Naive thymus-derived CD4-positive, alpha-beta T cell (primary cell): ENCODE data around the gene SRPK1. TPM values are rescaled to one million over a fixed set of nuclear protein-coding genes. Genes with fewer than 3 reads are reported as not detected.

ENCODE experiments used
- ATAC-seq: fragments of 150-1000 bp; cut with Tn5 transposase; 2 replicates; pipeline ENCODE4 v1.10.0; 2021; ENCODE audit warnings: mild to moderate bottlenecking, moderate library complexity
- CTCF ChIA-PET: fragments of 350-600 bp; sonication (Branson Sonifier 250); formaldehyde crosslinking; loops from one replicate; lab custom pipeline; 2021; ENCODE audit warnings: antibody characterized with exemption; lab: Charles Lee
- POLR2A ChIA-PET: fragments of 350-600 bp; sonication (Branson Sonifier 250); formaldehyde crosslinking; loops from one replicate; lab custom pipeline; 2021; ENCODE audit warnings: antibody characterized with exemption, inconsistent platforms; lab: Charles Lee
- DNase-seq, 9 donors: peaks; one replicate each; pipeline versions ENCODE4 v3.0.0 to v3.0.0-alpha.2; 2020 to 2022; ENCODE audit warnings: mixed read lengths in 1 of 9
- H3K27ac ChIP-seq: one replicate; pipeline ENCODE4 v1.7.0; 2013; ENCODE audit warnings: mild to moderate bottlenecking, low read depth, low read length, moderate library complexity
- H3K27me3 ChIP-seq, 2 donors: one replicate each; pipeline ENCODE4 v1.7.0; 2013; ENCODE audit warnings: low read length in 2 of 2, mild to moderate bottlenecking in 2 of 2, moderate library complexity in 2 of 2; ENCODE audit not compliant: control insufficient read depth in 2 of 2, insufficient read depth in 2 of 2
- H3K36me3 ChIP-seq, 3 experiments: 1 replicate in 2 of 3; 2 replicates in 1 of 3; pipeline ENCODE4 v1.7.0; 2013; ENCODE audit warnings: low read length in 3 of 3, mild to moderate bottlenecking in 3 of 3, moderate library complexity in 1 of 3; ENCODE audit not compliant: insufficient read depth in 3 of 3, control insufficient read depth in 2 of 3
- H3K4me1 ChIP-seq, 2 donors: one replicate each; pipeline ENCODE4 v1.7.0; 2013; ENCODE audit warnings: low read length in 2 of 2, mild to moderate bottlenecking in 2 of 2, moderate library complexity in 1 of 2; ENCODE audit not compliant: control insufficient read depth in 2 of 2, insufficient read depth in 2 of 2
- H3K4me3 ChIP-seq: 2 replicates; pipeline ENCODE4 v1.7.0; 2013; ENCODE audit warnings: mild to moderate bottlenecking, low read length
- H3K9me3 ChIP-seq, 3 experiments: 1 replicate in 2 of 3; 2 replicates in 1 of 3; pipeline ENCODE4 v1.7.0; 2013; ENCODE audit warnings: low read length in 3 of 3; ENCODE audit not compliant: control insufficient read depth in 2 of 3
- H3K27ac Mint-ChIP-seq, 9 donors: one replicate each; pipeline ENCODE4 v1.8.0; 2020 to 2022; ENCODE audit warnings: mixed read lengths in 9 of 9, mild to moderate bottlenecking in 8 of 9, moderate library complexity in 5 of 9, inconsistent platforms in 2 of 9
- H3K27me3 Mint-ChIP-seq, 5 donors: one replicate each; pipeline ENCODE4 v1.8.0; 2021 to 2022; ENCODE audit warnings: mixed read lengths in 5 of 5, mild to moderate bottlenecking in 1 of 5
- H3K36me3 Mint-ChIP-seq, 5 donors: one replicate each; pipeline ENCODE4 v1.8.0; 2020 to 2022; ENCODE audit warnings: mixed read lengths in 5 of 5, mild to moderate bottlenecking in 3 of 5, inconsistent platforms in 1 of 5
- H3K4me1 Mint-ChIP-seq, 7 donors: one replicate each; pipeline ENCODE4 v1.8.0; 2020 to 2022; ENCODE audit warnings: mixed read lengths in 7 of 7, mild to moderate bottlenecking in 3 of 7, inconsistent platforms in 1 of 7
- H3K4me3 Mint-ChIP-seq, 10 donors: one replicate each; pipeline ENCODE4 v1.8.0; 2020 to 2022; ENCODE audit warnings: mild to moderate bottlenecking in 10 of 10, mixed read lengths in 10 of 10, moderate library complexity in 6 of 10, inconsistent platforms in 2 of 10
- H3K9me3 Mint-ChIP-seq, 11 donors: one replicate each; pipeline ENCODE4 v1.8.0; 2020 to 2022; ENCODE audit warnings: mixed read lengths in 11 of 11, mild to moderate bottlenecking in 4 of 11, inconsistent platforms in 1 of 11, moderate library complexity in 1 of 11
- intact Hi-C, 2 donors: fragments of 100-400 bp; cut with micrococcal nuclease; formaldehyde crosslinking; loops; one replicate each; pipeline ENCODE4 v1.15.1; 2023
- polyA plus RNA-seq, 2 donors: library from polyadenylated mRNA; unstranded; fragments of 300-500 nt; fragmentation: Illumina TruSeq; gene quantifications; one replicate each; pipeline ENCODE4 v1.2.3, GENCODE V29; 2021
- total RNA-seq, 6 experiments: library from RNA in 5 of 6; stranded (reverse) in 5 of 6; gene quantifications; 1 replicate in 5 of 6; 2 replicates in 1 of 6; pipeline ENCODE4 v1.2.3 and lab custom pipeline; 2021 to 2026

The SRPK1 gene
- total and polyA plus RNA-seq, 7 experiments from 2014 or later, result 29.1 to 80.9 (median 42.1) TPM

DNA sequence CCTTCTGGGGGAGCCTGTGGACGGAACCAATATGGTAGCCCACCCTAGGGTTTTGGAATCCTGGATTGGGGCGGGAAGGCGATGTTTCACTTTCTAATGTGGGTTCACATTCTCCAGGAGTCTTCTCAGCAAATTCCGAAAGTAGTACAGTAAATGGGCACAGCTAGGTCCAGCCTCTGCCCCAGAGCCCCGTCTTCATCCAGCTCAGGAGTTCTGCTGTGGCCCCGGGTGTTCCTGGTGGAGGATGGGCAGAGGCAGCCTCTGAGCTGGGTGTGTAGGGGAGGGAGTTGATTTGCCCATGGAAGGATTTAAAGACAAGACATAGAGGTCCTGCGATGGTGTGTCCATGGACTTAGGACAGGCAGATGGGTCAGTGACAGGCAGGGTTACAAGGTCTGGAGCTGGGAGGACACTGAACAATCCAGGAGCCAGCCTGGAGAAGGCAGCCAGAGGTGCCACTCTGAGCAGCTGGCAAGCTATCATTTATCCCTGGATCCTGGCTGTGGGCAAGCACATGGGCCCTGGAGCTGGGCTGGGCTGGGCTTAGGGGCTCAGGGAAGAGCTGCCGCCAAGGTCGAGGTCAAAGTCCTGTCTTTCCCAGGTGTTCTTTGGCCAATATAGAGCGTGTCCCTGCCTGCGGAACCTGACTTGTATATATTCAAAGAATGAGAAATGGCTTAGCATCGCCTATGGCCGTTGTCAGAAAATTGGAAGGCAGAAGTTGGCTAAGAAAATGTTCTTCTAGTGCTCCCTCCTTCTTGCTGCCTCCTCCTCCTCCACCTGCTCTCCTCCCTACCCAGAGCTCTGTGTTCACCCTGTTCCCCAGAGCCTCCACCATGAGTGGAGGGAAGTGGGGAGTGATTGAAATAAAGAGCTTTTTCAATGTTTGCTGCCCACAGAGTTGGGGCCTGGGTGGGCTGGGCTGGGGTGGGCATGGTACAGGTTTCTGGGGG is 133.4 kb downstream of the SRPK1 start:
- CTCF ChIA-PET, result no interaction called here
- Histone ChIP-seq H3K27ac (no peak overlapping the region), H3K36me3 (no peaks in the 10 kb centered on the region), H3K9me3 (no peaks in the 10 kb centered on the region), H3K27me3 (peaks cover 0 to 3% of the 10 kb centered on the region in 2 donors), H3K4me1 (no peaks in the 10 kb centered on the region), H3K4me3 (no peak overlapping the region)
- peak; percentile 8 for ATAC-seq
- POLR2A ChIA-PET, result no interaction called here
- Mint-ChIP-seq H3K36me3 (no peaks in the 10 kb centered on the region), H3K4me1 (peaks cover 0 to 2% (median 0%) of the 10 kb centered on the region in 7 donors), H3K9me3 (no peaks in the 10 kb centered on the region), H3K27ac (no peak overlapping the region), H3K27me3 (peaks cover 36 to 56% (median 51%) of the 10 kb centered on the region in 5 donors), H3K4me3 (no peak overlapping the region)
- intact Hi-C loops, result no loop called here
- no peak for DNase-seq

GRCh38 chr6:35786810-35787209 is 134.1 kb downstream of the SRPK1 start:
- Mint-ChIP-seq H3K27me3 (peaks cover 40 to 61% (median 52%) of the 10 kb centered on the region in 5 donors), H3K27ac (no peak overlapping the region), H3K9me3 (peaks cover 0 to 2% (median 0%) of the 10 kb centered on the region in 11 donors), H3K4me1 (peaks cover 0 to 2% (median 0%) of the 10 kb centered on the region in 7 donors), H3K4me3 (no peak overlapping the region), H3K36me3 (no peaks in the 10 kb centered on the region)
- Histone ChIP-seq H3K27me3 (peaks cover 0 to 3% of the 10 kb centered on the region in 2 donors), H3K36me3 (no peaks in the 10 kb centered on the region), H3K4me3 (no peak overlapping the region), H3K9me3 (no peaks in the 10 kb centered on the region), H3K27ac (no peak overlapping the region), H3K4me1 (no peaks in the 10 kb centered on the region)
- DNase-seq (no peak), ATAC-seq (no peak)
- ChIA-PET CTCF (no interaction called here), POLR2A (no interaction called here)
- intact Hi-C loops, result no loop called here

DNA sequence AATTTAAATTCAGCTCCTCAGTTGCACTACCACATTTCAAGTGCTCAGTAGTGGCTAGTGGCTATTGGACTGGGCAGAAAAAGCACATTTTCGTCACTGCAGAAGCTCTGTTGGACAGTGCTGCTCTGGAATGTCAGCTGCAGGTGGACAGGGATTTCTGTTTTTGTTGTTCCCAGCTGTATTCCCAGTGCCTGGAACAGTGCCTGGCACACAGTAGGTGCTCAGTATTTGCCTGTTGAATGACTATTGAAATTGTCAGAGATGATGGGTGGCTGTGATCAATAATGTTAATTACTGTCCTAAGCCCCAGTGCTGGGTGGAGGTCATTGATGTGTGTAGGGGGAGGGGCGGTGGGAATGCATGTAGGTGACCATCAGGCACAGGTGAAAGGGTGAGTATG is 134.6 kb downstream of the SRPK1 start:
- H3K36me3 ChIP-seq, result no peaks in the 10 kb centered on the region
- Mint-ChIP-seq H3K4me3 (no peak overlapping the region), H3K9me3 (peaks cover 0 to 2% (median 0%) of the 10 kb centered on the region in 11 donors), H3K27ac (no peak overlapping the region), H3K27me3 (peaks cover 40 to 63% (median 52%) of the 10 kb centered on the region in 5 donors), H3K4me1 (peaks cover 0 to 2% (median 0%) of the 10 kb centered on the region in 7 donors), H3K36me3 (no peaks in the 10 kb centered on the region)
- no peak for ATAC-seq
- H3K27ac ChIP-seq, result no peak overlapping the region
- CTCF ChIA-PET, result no interaction called here
- no peak for DNase-seq
- intact Hi-C loops, result no loop called here
- H3K9me3 ChIP-seq, result no peaks in the 10 kb centered on the region
- H3K4me1 ChIP-seq, result no peaks in the 10 kb centered on the region
- H3K4me3 ChIP-seq, result no peak overlapping the region
- H3K27me3 ChIP-seq, result peaks cover 0 to 3% of the 10 kb centered on the region in 2 donors
- POLR2A ChIA-PET, result no interaction called here

DNA sequence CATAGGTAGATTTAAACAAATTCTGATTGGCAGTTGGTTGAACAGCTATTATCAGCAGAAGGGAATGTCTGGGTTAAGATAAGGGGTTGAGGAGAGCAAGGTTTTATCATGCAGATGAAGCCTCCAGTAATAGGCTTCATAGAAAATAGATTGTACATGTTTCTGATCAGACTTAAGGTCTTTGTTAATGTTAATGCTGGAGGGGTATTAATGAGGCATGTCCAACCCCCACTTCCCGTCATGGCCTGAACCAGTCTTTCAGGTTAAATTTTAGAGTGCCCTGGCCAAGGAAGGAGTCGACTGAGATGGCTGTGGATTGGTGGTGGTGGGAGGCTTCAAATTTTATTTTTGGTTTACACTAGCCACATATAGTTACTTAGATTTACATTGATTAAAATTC is 136.7 kb downstream of the SRPK1 start:
- Histone ChIP-seq H3K36me3 (no peaks in the 10 kb centered on the region), H3K4me1 (no peaks in the 10 kb centered on the region), H3K27ac (no peak overlapping the region), H3K9me3 (no peaks in the 10 kb centered on the region), H3K4me3 (no peak overlapping the region), H3K27me3 (peaks cover 0 to 3% of the 10 kb centered on the region in 2 donors)
- Mint-ChIP-seq H3K4me3 (no peak overlapping the region), H3K9me3 (peaks cover 0 to 2% (median 0%) of the 10 kb centered on the region in 11 donors), H3K36me3 (no peaks in the 10 kb centered on the region), H3K4me1 (peaks cover 0 to 2% (median 0%) of the 10 kb centered on the region in 7 donors), H3K27ac (no peak overlapping the region), H3K27me3 (peaks cover 32 to 58% (median 47%) of the 10 kb centered on the region in 5 donors)
- intact Hi-C loops, result no loop called here
- no peak for DNase-seq
- no peak for ATAC-seq
- ChIA-PET POLR2A (no interaction called here), CTCF (no interaction called here)

Other genes with a start within 250 kb of the SRPK1 start
- gene FKBP5, start 232.2 kb downstream of the SRPK1 start, total RNA-seq, result 10 to 100 TPM; 56.7 to 83.3 (median 79.4) TPM
- gene FKBP5, start 232.2 kb downstream of the SRPK1 start, polyA plus RNA-seq, result 100 to 1,000 TPM; 101 to 324 TPM
- gene ARMC12, start 184.1 kb downstream of the SRPK1 start, total RNA-seq, result 1 to 10 TPM in 4 of 5 experiments, under 1 TPM in 1; 0.78 to 1.8 (median 1.4) TPM
- 1 to 10 TPM; 1.0 to 1.2 TPM for gene ARMC12, start 184.1 kb downstream of the SRPK1 start, polyA plus RNA-seq
- gene CLPSL2, start 144.5 kb downstream of the SRPK1 start, total RNA-seq, result not detected
- gene CLPSL2, start 144.5 kb downstream of the SRPK1 start, polyA plus RNA-seq, result not detected
- not detected for gene CLPSL1, start 140.1 kb downstream of the SRPK1 start, total RNA-seq
- not detected for gene CLPSL1, start 140.1 kb downstream of the SRPK1 start, polyA plus RNA-seq
- not detected for gene CLPS, start 123.8 kb downstream of the SRPK1 start, total RNA-seq
- not detected for gene CLPS, start 123.8 kb downstream of the SRPK1 start, polyA plus RNA-seq
- not detected for gene LHFPL5, start 115.7 kb downstream of the SRPK1 start, total RNA-seq
- gene LHFPL5, start 115.7 kb downstream of the SRPK1 start, polyA plus RNA-seq, result not detected
- under 1 TPM in 2 of 5 experiments, not detected in 3; 0.27 to 0.66 TPM for gene SLC26A8, start 103.5 kb upstream of the SRPK1 start, total RNA-seq
- gene SLC26A8, start 103.5 kb upstream of the SRPK1 start, polyA plus RNA-seq, result not detected
- 10 to 100 TPM; 47.2 to 81.0 (median 62.6) TPM for gene MAPK14, start 106.7 kb upstream of the SRPK1 start, total RNA-seq
- 10 to 100 TPM; 43.2 to 59.6 TPM for gene MAPK14, start 106.7 kb upstream of the SRPK1 start, polyA plus RNA-seq
- gene MAPK13, start 209.4 kb upstream of the SRPK1 start, total RNA-seq, result 10 to 100 TPM; 27.0 to 53.1 (median 33.7) TPM
- gene MAPK13, start 209.4 kb upstream of the SRPK1 start, polyA plus RNA-seq, result 10 to 100 TPM; 34.2 to 51.4 TPM